HepG2 (cell line): ENCODE measurements around the gene WNT7B. TPM values are rescaled to one million over a fixed set of nuclear protein-coding genes. Genes with fewer than 3 reads are reported as not detected.

ENCODE experiments used
- ATAC-seq: fragments of 200-7000 bp; cut with Tn5 transposase; 3 replicates; pipeline ENCODE4 v1.9.1; 2020; ENCODE audit warnings: mild to moderate bottlenecking, moderate library complexity
- BruUV-seq: library from RNA; stranded (reverse); fragments of 400-500 nt; replicated peaks from 2 replicates; lab custom pipeline; 2021; lab: Mats Ljungman, UMichigan
- CTCF ChIA-PET: fragments of 300-600 bp; formaldehyde crosslinking; extraction: SDS; loops from one replicate; lab custom pipeline; 2021; ENCODE audit warnings: low total read pairs, inconsistent platforms, low intra/inter-chr PET ratio; lab: Yijun Ruan, JAX
- POLR2A ChIA-PET: fragments of 350-600 bp; sonication (Branson Sonifier 250); formaldehyde crosslinking; loops from one replicate; lab custom pipeline; 2020; ENCODE audit warnings: antibody characterized with exemption, inconsistent platforms; lab: Yijun Ruan, JAX
- DNase-seq: peaks from one replicate; pipeline ENCODE4 v3.0.0-alpha.2; 2015; ENCODE audit warnings: low spot score
- FAIRE-seq: peaks from 3 replicates; lab custom pipeline; 2011; peaks lifted over from hg19 to GRCh38; lab: Jason Lieb, UNC
- H2AFZ ChIP-seq: one replicate; pipeline ENCODE4 v1.6.1; 2011; ENCODE audit warnings: low read length, inconsistent platforms
- H3K27ac ChIP-seq: fragments of 300-600 bp; 3 replicates; pipeline ENCODE4 v1.8.0; 2011; ENCODE audit warnings: mixed run types, mild to moderate bottlenecking, mixed read lengths, low read length, inconsistent platforms; ENCODE audit not compliant: insufficient read depth; ENCODE audit errors: extremely low read length
- H3K27me3 ChIP-seq, 2 experiments: fragments of 200-600 bp in 1 of 2; 2 replicates in 1 of 2; 3 replicates in 1 of 2; pipeline versions ENCODE4 v1.6.0 to v1.8.0; 2011; ENCODE audit warnings: low read length in 2 of 2, mild to moderate bottlenecking in 2 of 2, moderate library complexity in 2 of 2, inconsistent platforms in 1 of 2; ENCODE audit not compliant: insufficient read depth in 2 of 2, control insufficient read depth in 1 of 2
- H3K36me3 ChIP-seq, 2 experiments: fragments of 200-600 bp in 1 of 2; replicated peaks in 1 of 2; 2 replicates in 1 of 2; 3 replicates in 1 of 2; pipeline versions ENCODE4 v1.5.1 to v1.8.0; 2011; ENCODE audit warnings: low read length in 2 of 2, inconsistent platforms in 1 of 2; ENCODE audit not compliant: insufficient read depth in 2 of 2, control insufficient read depth in 1 of 2
- H3K4me1 ChIP-seq: 2 replicates; pipeline ENCODE4 v1.5.1; 2012; ENCODE audit warnings: low read length, inconsistent platforms; ENCODE audit not compliant: insufficient read depth
- H3K4me2 ChIP-seq: 2 replicates; pipeline ENCODE4 v1.6.0; 2011; ENCODE audit warnings: low read depth, low read length, inconsistent platforms
- H3K4me3 ChIP-seq, 3 experiments: fragments of 200-600 bp in 1 of 3; sonication (generic), shearing (Covaris generic) in 1 of 3; replicated peaks in 1 of 3; 2 replicates each; pipeline ENCODE4 v1.5.1; 2011 to 2016; ENCODE audit warnings: low read length in 3 of 3, inconsistent platforms in 2 of 3, low read depth in 2 of 3, mild to moderate bottlenecking in 2 of 3, control low read depth in 1 of 3, mixed read lengths in 1 of 3; ENCODE audit not compliant: insufficient read depth in 1 of 3
- H3K79me2 ChIP-seq: one replicate; pipeline ENCODE4 v1.6.1; 2011; ENCODE audit warnings: low read length, inconsistent platforms; ENCODE audit not compliant: insufficient read depth
- H3K9ac ChIP-seq: 2 replicates; pipeline ENCODE4 v1.6.0; 2011; ENCODE audit warnings: mild to moderate bottlenecking, low read depth, low read length, inconsistent platforms; ENCODE audit not compliant: insufficient read depth
- H3K9me3 ChIP-seq: 2 replicates; pipeline ENCODE4 v1.5.1; 2012; ENCODE audit warnings: mild to moderate bottlenecking, low read length
- H4K20me1 ChIP-seq: 2 replicates; pipeline ENCODE4 v1.6.0; 2011; ENCODE audit warnings: inconsistent platforms, mild to moderate bottlenecking, low read length, moderate library complexity; ENCODE audit not compliant: insufficient read depth
- BCLAF1 ChIP-seq: fragments of 450-650 bp; IDR thresholded peaks from 2 replicates; pipeline ENCODE4 v1.6.1; 2017; ENCODE audit warnings: mild to moderate bottlenecking
- CBX2 ChIP-seq, 2 experiments: fragments of 200-600 bp in 1 of 2; sonication (generic); formaldehyde crosslinking in 1 of 2; IDR thresholded peaks; 2 replicates each; pipeline versions ENCODE4 v1.7.0 to v1.8.1; 2018 to 2022; ENCODE audit warnings: low read depth in 2 of 2, low read length in 1 of 2, mild to moderate bottlenecking in 1 of 2, missing genetic modification reagents in 1 of 2
- EED ChIP-seq: sonication (generic); formaldehyde crosslinking; IDR thresholded peaks from 2 replicates; pipeline ENCODE4 v1.5.0; 2020; ENCODE audit warnings: mild to moderate bottlenecking, missing genetic modification reagents
- ETV6 ChIP-seq: sonication (generic); formaldehyde crosslinking; conservative IDR thresholded peaks from 2 replicates; pipeline ENCODE4 v1.4.0; 2020; ENCODE audit warnings: missing genetic modification reagents
- TCF7 ChIP-seq: sonication (generic); IDR thresholded peaks from 2 replicates; pipeline ENCODE4 v1.6.1; 2016; ENCODE audit warnings: antibody characterized with exemption, low read depth
- ZNF20 ChIP-seq: sonication (generic); formaldehyde crosslinking; IDR thresholded peaks from 2 replicates; pipeline ENCODE4 v1.4.0; 2020; ENCODE audit warnings: mild to moderate bottlenecking, moderate library complexity, missing genetic modification reagents
- ZNF883 ChIP-seq: sonication (generic); formaldehyde crosslinking; IDR thresholded peaks from 2 replicates; pipeline ENCODE4 v1.5.1; 2020; ENCODE audit warnings: mild to moderate bottlenecking, missing genetic modification reagents; ENCODE audit errors: not compliant biosample characterization
- WGBS: methylation state at CpG from one replicate; pipeline ENCODE4 v1.1.6; 2017; ENCODE audit warnings: low lambda C conversion rate; 5-methylcytosine and 5-hydroxymethylcytosine counted together
- in situ Hi-C: cut with HindIII; loops from 2 replicates; pipeline ENCODE4 v1.10.0; 2017; ENCODE audit warnings: low pct_unique_long_range_greater_than_20kb; ENCODE audit not compliant: extremely low pct_ligation_motif_present
- intact Hi-C: fragments of 100-400 bp; cut with micrococcal nuclease; formaldehyde crosslinking; loops from one replicate; pipeline ENCODE4 v1.10.0; 2022; ENCODE audit not compliant: unreplicated experiment
- polyA plus RNA-seq, 8 experiments: library from polyadenylated mRNA; depleted of rRNA in 3 of 8; stranded (reverse) in 7 of 8; unstranded in 1 of 8; fragments of >200 nt; fragmentation: Illumina TruSeq in 4 of 8; extraction: Trizol in 4 of 8; gene quantifications; 2 replicates each; pipeline versions ENCODE4 v1.2.1 to v1.2.3, GENCODE V29; 2011 to 2016; ENCODE audit warnings: low read depth in 4 of 8, missing spikeins in 1 of 8, mixed read lengths in 1 of 8; ENCODE audit not compliant: insufficient read depth in 1 of 8
- total RNA-seq, 5 experiments: library from RNA; depleted of rRNA; stranded (reverse); fragments of >200 nt; fragmentation: Illumina TruSeq; extraction: Trizol; gene quantifications; 2 replicates each; pipeline ENCODE4 v1.2.3, GENCODE V29; 2016; ENCODE audit warnings: low read depth in 1 of 5

Gene WNT7B
- total and polyA plus RNA-seq, 2 of the 13 experiments (the other 11 are each of a cell fraction or from before 2014, with no cell fraction given) = 0.09 TPM; not detected in 1

- intact Hi-C loops (no loop called here), in situ Hi-C loops (no loop called here)
- DNase-seq (no peak), FAIRE-seq (no peak), ATAC-seq (no peak)
- Histone ChIP-seq H3K9me3 (no peaks in the 10 kb centered on the region), H3K4me2 (no peak overlapping the region), H2AFZ (no peak overlapping the region), H3K79me2 (no peaks in the 10 kb centered on the region), H3K27ac (no peak overlapping the region), H3K4me1 (no peaks in the 10 kb centered on the region), H3K9ac (no peak overlapping the region), H3K27me3 (peaks cover 18 to 69% of the 10 kb centered on the region in 2 experiments), H4K20me1 (no peaks in the 10 kb centered on the region), H3K36me3 (no peaks in the 10 kb centered on the region), H3K4me3 (no peak overlapping the region)
- POLR2A ChIA-PET = no interaction called here
- TF ChIP-seq CBX2 (IDR thresholded peaks at IDR 0.05; ENCODE audit: low read depth, low read length) = no peak
- TF ChIP-seq CBX2 (CRISPR knock-in tag; IDR thresholded peaks at IDR 0.05; ENCODE audit: low read depth) = no peak
- TF ChIP-seq ZNF20 (CRISPR knock-in tag) = no peak
- no peak for TF ChIP-seq EED (CRISPR knock-in tag)
- TF ChIP-seq BCLAF1 = no peak
- TF ChIP-seq ZNF883 = no peak
- TF ChIP-seq TCF7 = no peak
- no peak for TF ChIP-seq ETV6 (CRISPR knock-in tag)
- no TSS peak for BruUV-seq
- CTCF ChIA-PET = no interaction called here
- WGBS = no CpG with 5 or more reads among the region's 16 CpGs
Observed at GRCh38 chr22:45958971-45959370, 18.0 kb downstream of the WNT7B start.
